ENCODE data around the gene PTPRT.

- TF ChIP-seq POLR2AphosphoS5 (IDR thresholded peaks at IDR 0.05; ENCODE audit: low read depth, low read length) (no peak), REST (IDR thresholded peaks at IDR 0.05; ENCODE audit: insufficient read depth in 1 of 2, low read depth in 2 of 2, low read length in 1 of 2) (no peak)
- TF ChIP-seq, protein P1, sequence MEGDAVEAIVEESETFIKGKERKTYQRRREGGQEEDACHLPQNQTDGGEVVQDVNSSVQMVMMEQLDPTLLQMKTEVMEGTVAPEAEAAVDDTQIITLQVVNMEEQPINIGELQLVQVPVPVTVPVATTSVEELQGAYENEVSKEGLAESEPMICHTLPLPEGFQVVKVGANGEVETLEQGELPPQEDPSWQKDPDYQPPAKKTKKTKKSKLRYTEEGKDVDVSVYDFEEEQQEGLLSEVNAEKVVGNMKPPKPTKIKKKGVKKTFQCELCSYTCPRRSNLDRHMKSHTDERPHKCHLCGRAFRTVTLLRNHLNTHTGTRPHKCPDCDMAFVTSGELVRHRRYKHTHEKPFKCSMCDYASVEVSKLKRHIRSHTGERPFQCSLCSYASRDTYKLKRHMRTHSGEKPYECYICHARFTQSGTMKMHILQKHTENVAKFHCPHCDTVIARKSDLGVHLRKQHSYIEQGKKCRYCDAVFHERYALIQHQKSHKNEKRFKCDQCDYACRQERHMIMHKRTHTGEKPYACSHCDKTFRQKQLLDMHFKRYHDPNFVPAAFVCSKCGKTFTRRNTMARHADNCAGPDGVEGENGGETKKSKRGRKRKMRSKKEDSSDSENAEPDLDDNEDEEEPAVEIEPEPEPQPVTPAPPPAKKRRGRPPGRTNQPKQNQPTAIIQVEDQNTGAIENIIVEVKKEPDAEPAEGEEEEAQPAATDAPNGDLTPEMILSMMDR (IDR thresholded peaks at IDR 0.05): no peak
These were observed at the start of gene PTPRT for GRCh38 chr20:43189554-43190331.

All from Panc1 (cell line).